HCT116 (cell line): ENCODE measurements around the gene TMEM184B.

Source experiments
- EZH2 ChIP-seq: fragments of 200-600 bp; sonication (generic); IDR thresholded peaks from 2 replicates; pipeline ENCODE4 v1.6.1; 2017; ENCODE audit warnings: antibody characterized with exemption, mixed run types
- POLR2AphosphoS5 ChIP-seq: IDR thresholded peaks from 2 replicates; pipeline ENCODE4 v1.6.1; 2011; ENCODE audit warnings: mild to moderate bottlenecking, low read depth, low read length, moderate library complexity
- SIN3A ChIP-seq: IDR thresholded peaks from 2 replicates; pipeline ENCODE4 v1.6.1; 2012; ENCODE audit warnings: low read depth
- TF ChIP-seq, protein P1 (sequence below), 3 experiments: fragments of 200-600 bp in 1 of 3; sonication (generic) in 1 of 3; IDR thresholded peaks in 2 of 3; conservative IDR thresholded peaks in 1 of 3; 2 replicates each; pipeline ENCODE4 v1.5.1; 2012 to 2017; ENCODE audit warnings: low read depth in 2 of 3, low read length in 2 of 3, antibody characterized with exemption in 1 of 3, borderline replicate concordance in 1 of 3, control low read depth in 1 of 3, mild to moderate bottlenecking in 1 of 3, mixed read lengths in 1 of 3, mixed run types in 1 of 3, moderate library complexity in 1 of 3; ENCODE audit not compliant: insufficient read depth in 1 of 3
- TF ChIP-seq, protein P2 (sequence below): IDR thresholded peaks from 2 replicates; pipeline ENCODE4 v1.6.1; 2012

DNA sequence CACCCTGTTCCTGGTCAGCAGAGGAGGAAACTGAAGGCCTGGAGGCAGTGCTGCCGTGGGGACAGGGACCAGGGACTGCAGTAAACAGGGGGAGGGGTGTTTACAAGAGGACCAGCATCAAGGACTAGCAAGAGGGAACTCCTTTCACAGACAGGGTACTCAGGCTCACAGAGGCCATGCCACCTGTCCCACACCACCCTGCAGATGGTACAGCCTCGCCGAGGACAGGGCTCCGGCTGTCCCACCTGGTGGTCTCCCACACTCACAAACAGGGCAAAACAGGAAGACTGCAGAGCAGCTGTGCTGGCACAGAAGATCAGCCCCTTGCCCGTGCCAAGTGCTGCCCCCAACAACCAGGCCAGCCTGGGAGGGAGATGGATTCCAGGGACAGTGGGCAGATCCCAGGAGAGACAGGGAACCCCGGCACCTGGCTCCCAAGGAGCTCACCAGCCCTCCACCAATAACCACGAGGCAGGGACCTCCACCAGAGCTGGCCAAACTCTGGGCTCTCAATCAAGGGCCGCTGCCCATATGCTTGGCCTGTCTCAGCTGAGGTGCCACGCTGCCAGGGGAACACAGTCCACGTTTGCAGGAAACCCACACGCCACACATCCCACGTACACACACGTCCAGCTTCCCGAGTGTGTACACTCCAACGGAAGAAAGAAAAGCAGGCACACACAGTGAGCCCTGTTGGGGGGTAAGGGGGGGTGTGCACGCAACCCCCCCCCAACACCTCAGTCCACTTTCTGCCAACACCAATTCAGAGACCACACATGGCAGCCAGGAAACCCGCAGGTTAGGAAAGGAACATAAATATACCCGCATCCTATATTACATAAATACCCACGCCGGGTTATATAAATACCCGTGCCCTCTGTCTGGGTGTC lies 42.4 kb upstream of the TMEM184B start:
- TF ChIP-seq EZH2 (no peak), SIN3A (no peak), POLR2AphosphoS5 (no peak)
- TF ChIP-seq, protein P1, sequence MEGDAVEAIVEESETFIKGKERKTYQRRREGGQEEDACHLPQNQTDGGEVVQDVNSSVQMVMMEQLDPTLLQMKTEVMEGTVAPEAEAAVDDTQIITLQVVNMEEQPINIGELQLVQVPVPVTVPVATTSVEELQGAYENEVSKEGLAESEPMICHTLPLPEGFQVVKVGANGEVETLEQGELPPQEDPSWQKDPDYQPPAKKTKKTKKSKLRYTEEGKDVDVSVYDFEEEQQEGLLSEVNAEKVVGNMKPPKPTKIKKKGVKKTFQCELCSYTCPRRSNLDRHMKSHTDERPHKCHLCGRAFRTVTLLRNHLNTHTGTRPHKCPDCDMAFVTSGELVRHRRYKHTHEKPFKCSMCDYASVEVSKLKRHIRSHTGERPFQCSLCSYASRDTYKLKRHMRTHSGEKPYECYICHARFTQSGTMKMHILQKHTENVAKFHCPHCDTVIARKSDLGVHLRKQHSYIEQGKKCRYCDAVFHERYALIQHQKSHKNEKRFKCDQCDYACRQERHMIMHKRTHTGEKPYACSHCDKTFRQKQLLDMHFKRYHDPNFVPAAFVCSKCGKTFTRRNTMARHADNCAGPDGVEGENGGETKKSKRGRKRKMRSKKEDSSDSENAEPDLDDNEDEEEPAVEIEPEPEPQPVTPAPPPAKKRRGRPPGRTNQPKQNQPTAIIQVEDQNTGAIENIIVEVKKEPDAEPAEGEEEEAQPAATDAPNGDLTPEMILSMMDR (IDR thresholded peaks at IDR 0.05 in 2 of 3, conservative IDR thresholded peaks at IDR 0.05 in 1 of 3; ENCODE audit: borderline replicate concordance in 1 of 3, insufficient read depth in 1 of 3, low read depth in 2 of 3, low read length in 2 of 3) = no peak
- TF ChIP-seq, protein P2, sequence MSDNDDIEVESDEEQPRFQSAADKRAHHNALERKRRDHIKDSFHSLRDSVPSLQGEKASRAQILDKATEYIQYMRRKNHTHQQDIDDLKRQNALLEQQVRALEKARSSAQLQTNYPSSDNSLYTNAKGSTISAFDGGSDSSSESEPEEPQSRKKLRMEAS = no peak
